HuH-7 (cell line): ENCODE results near the gene NR2C2.
A peak's percentile ranks its signal among the peaks of the same experiment; 100 is the strongest.
"Not testable (repeated sequence)": the region's sequence is repeated elsewhere in the genome, so short reads cannot be mapped to it uniquely, and the experiment has no call there.

ENCODE experiments used
- DNase-seq: peaks from one replicate; pipeline ENCODE4 v3.0.0; 2011; ENCODE audit warnings: low spot score

Gene NR2C2

GRCh38 chr3:14959359-14959943 lies 12.1 kb downstream of the NR2C2 start:
- no peak for DNase-seq

- DNase-seq = no peak
These were observed 15.4 kb downstream of the NR2C2 start for GRCh38 chr3:14962762-14963161.

GRCh38 chr3:14967285-14967684 lies 19.9 kb downstream of the NR2C2 start:
- DNase-seq = no peak

- DNase-seq = no peak
These were observed 22.3 kb downstream of the NR2C2 start for GRCh38 chr3:14969671-14970070.

- DNase-seq = no peak
These were observed 28.9 kb downstream of the NR2C2 start for GRCh38 chr3:14976317-14976716.

- no peak for DNase-seq
These were observed 33.3 kb downstream of the NR2C2 start for GRCh38 chr3:14980689-14981088.

GRCh38 chr3:14984581-14985113 lies 37.3 kb downstream of the NR2C2 start:
- no peak for DNase-seq

- DNase-seq = peak; percentile 40
These were observed 41.6 kb downstream of the NR2C2 start for GRCh38 chr3:14988988-14989394.

GRCh38 chr3:14989943-14990779 lies 42.8 kb downstream of the NR2C2 start:
- no peak for DNase-seq

- DNase-seq = no peak
These were observed 43.4 kb downstream of the NR2C2 start for GRCh38 chr3:14990780-14991148.

- no peak for DNase-seq
These were observed 43.9 kb downstream of the NR2C2 start for GRCh38 chr3:14991151-14991742.

GRCh38 chr3:14991818-14992612 lies 44.6 kb downstream of the NR2C2 start:
- DNase-seq = no peak

- no peak for DNase-seq
These were observed 50.6 kb downstream of the NR2C2 start for GRCh38 chr3:14997941-14998340.

GRCh38 chr3:14999182-14999581 lies 51.8 kb downstream of the NR2C2 start:
- not testable (repeated sequence) for DNase-seq

- no peak for DNase-seq
These were observed 60.3 kb downstream of the NR2C2 start for GRCh38 chr3:15007681-15008141.

- DNase-seq = no peak
These were observed 61.8 kb downstream of the NR2C2 start for GRCh38 chr3:15009167-15009566.

GRCh38 chr3:15010664-15011063 lies 63.3 kb downstream of the NR2C2 start:
- no peak for DNase-seq

GRCh38 chr3:15011174-15011573 lies 63.8 kb downstream of the NR2C2 start:
- DNase-seq = no peak

GRCh38 chr3:15014606-15015328 lies 67.4 kb downstream of the NR2C2 start:
- no peak for DNase-seq

GRCh38 chr3:15015456-15015855 lies 68.1 kb downstream of the NR2C2 start:
- no peak for DNase-seq

- no peak for DNase-seq
These were observed 69.8 kb downstream of the NR2C2 start for GRCh38 chr3:15017191-15017590.
